H1 (cell line): ENCODE results near the gene HMCN2. TPM values are rescaled to one million over a fixed set of nuclear protein-coding genes. Genes with fewer than 3 reads are reported as not detected.

Experiments used
- CBX8 ChIP-seq: fragments of 300-800, 300-1000 bp; sonication (generic); IDR thresholded peaks from 2 replicates; pipeline ENCODE4 v1.7.1; 2016; ENCODE audit warnings: low read depth, low read length, borderline replicate concordance
- CHD7 ChIP-seq: fragments of 300-600 bp; sonication (generic); IDR thresholded peaks from 2 replicates; pipeline ENCODE4 v1.7.1; 2012; ENCODE audit warnings: low read length, moderate library complexity, mild to moderate bottlenecking, inconsistent platforms; ENCODE audit not compliant: insufficient replicate concordance
- HDAC2 ChIP-seq, 2 experiments: fragments of 300-600 bp in 1 of 2; sonication (generic) in 1 of 2; IDR thresholded peaks; 2 replicates each; pipeline ENCODE4 v1.6.1; 2011 to 2012; ENCODE audit warnings: low read depth in 2 of 2, low read length in 2 of 2, mild to moderate bottlenecking in 2 of 2, moderate library complexity in 2 of 2, borderline replicate concordance in 1 of 2, inconsistent platforms in 1 of 2
- SP4 ChIP-seq: IDR thresholded peaks from 2 replicates; pipeline ENCODE4 v1.6.1; 2012; ENCODE audit warnings: low read length, inconsistent platforms
- polyA plus RNA-seq, 7 experiments: library from polyadenylated mRNA; depleted of rRNA in 3 of 7; stranded (reverse) in 5 of 7; unstranded in 2 of 7; fragments of >200 nt in 5 of 7; fragments of 200-250 nt in 2 of 7; gene quantifications; 1 replicate in 5 of 7; 2 replicates in 1 of 7; 4 replicates in 1 of 7; pipeline versions ENCODE4 v1.2.1 to v1.2.3, GENCODE V29; 2011 to 2013; ENCODE audit warnings: missing spikeins in 2 of 7, mixed read lengths in 2 of 7
- total RNA-seq: library from RNA; stranded (reverse); fragmentation: NEBNext Ultra II Directional; extraction: Animal tissue kit (Norgen Biotek cat#: 25700); gene quantifications from 2 replicates; pipeline ENCODE4 v1.2.1, GENCODE V29; 2021

Gene HMCN2
- total and polyA plus RNA-seq, 2 of the 8 experiments (the other 6 are each of a cell fraction or from before 2014, with no cell fraction given): 5.0 to 9.1 TPM

GRCh38 chr9:130311408-130312140, 46.0 kb downstream of the HMCN2 start (continued):
- TF ChIP-seq CHD7: no peak
- no peak for TF ChIP-seq HDAC2 (IDR thresholded peaks at IDR 0.05; ENCODE audit: borderline replicate concordance in 1 of 2, low read depth in 2 of 2, low read length in 2 of 2)
- no peak for TF ChIP-seq SP4
- TF ChIP-seq CBX8: no peak
